GM12878 (cell line): ENCODE data around the gene DIP2B. TPM values are rescaled to one million over a fixed set of nuclear protein-coding genes. Genes with fewer than 3 reads are reported as not detected.

Experiments
- ATAC-seq: fragments of 200-7000 bp; cut with Tn5 transposase; 3 replicates; pipeline ENCODE4 v1.9.1; 2020; ENCODE audit warnings: mild to moderate bottlenecking, moderate library complexity
- BruUV-seq: library from RNA; stranded (reverse); fragments of 400-500 nt; replicated peaks from 2 replicates; lab custom pipeline; 2021; lab: Mats Ljungman, UMichigan
- CTCF ChIA-PET: fragments of 300-600 bp; sonication (Branson Sonifier 250); formaldehyde crosslinking; extraction: SDS; loops from one replicate; lab custom pipeline; 2021; ENCODE audit warnings: inconsistent platforms; lab: Yijun Ruan, JAX
- POLR2A ChIA-PET: fragments of 350-600 bp; formaldehyde crosslinking; extraction: SDS; loops from one replicate; lab custom pipeline; 2021; ENCODE audit warnings: inconsistent platforms; lab: Charles Lee
- RAD21 ChIA-PET: fragments of 300-600 bp; sonication (Branson Sonifier 250); formaldehyde crosslinking; loops from one replicate; lab custom pipeline; 2023; ENCODE audit warnings: antibody characterized with exemption; ENCODE audit not compliant: unreplicated experiment; lab: Charles Lee
- SMC1A ChIA-PET: fragments of 300-600 bp; sonication (Branson Sonifier 250); formaldehyde crosslinking; loops from one replicate; lab custom pipeline; 2023; ENCODE audit not compliant: unreplicated experiment, uncharacterized antibody; lab: Charles Lee
- DNase-seq: peaks from one replicate; pipeline ENCODE4 v3.0.0-alpha.2; 2011; ENCODE audit warnings: low read depth, low spot score
- FAIRE-seq: peaks from 3 replicates; lab custom pipeline; 2011; peaks lifted over from hg19 to GRCh38; lab: Jason Lieb, UNC
- H2AFZ ChIP-seq: 2 replicates; pipeline ENCODE4 v1.6.0; 2011; ENCODE audit warnings: low read depth, low read length, control low read depth; ENCODE audit not compliant: control insufficient read depth
- H3K27ac ChIP-seq: 2 replicates; pipeline ENCODE4 v1.5.1; 2011; ENCODE audit warnings: control low read depth; ENCODE audit not compliant: control insufficient read depth, insufficient read depth
- H3K27me3 ChIP-seq, 2 experiments: replicated peaks in 1 of 2; 2 replicates each; pipeline versions ENCODE4 v1.6.0 to v1.6.1; 2011; ENCODE audit warnings: low read length in 1 of 2; ENCODE audit not compliant: control insufficient read depth in 2 of 2, insufficient read depth in 2 of 2
- H3K36me3 ChIP-seq, 2 experiments: 2 replicates each; pipeline ENCODE4 v1.5.1; 2011; ENCODE audit warnings: low read length in 1 of 2; ENCODE audit not compliant: control insufficient read depth in 2 of 2, insufficient read depth in 2 of 2
- H3K4me1 ChIP-seq: 2 replicates; pipeline ENCODE4 v1.6.1; 2011; ENCODE audit warnings: mild to moderate bottlenecking, low read length, moderate library complexity, mixed read lengths; ENCODE audit not compliant: control insufficient read depth, insufficient read depth
- H3K4me2 ChIP-seq: 2 replicates; pipeline ENCODE4 v1.6.0; 2011; ENCODE audit warnings: control low read depth; ENCODE audit not compliant: control insufficient read depth, insufficient read depth
- H3K4me3 ChIP-seq: fragments of 200-600 bp; sonication (generic); 2 replicates; pipeline ENCODE4 v1.5.1; 2016
- H3K79me2 ChIP-seq: 2 replicates; pipeline ENCODE4 v1.6.0; 2011; ENCODE audit warnings: low read length; ENCODE audit not compliant: control insufficient read depth, insufficient read depth
- H3K9ac ChIP-seq: 2 replicates; pipeline ENCODE4 v1.8.0; 2011; ENCODE audit warnings: low read length, control low read depth, mixed read lengths; ENCODE audit not compliant: control insufficient read depth, insufficient read depth
- H3K9me3 ChIP-seq: replicated peaks from 3 replicates; pipeline ENCODE4 v1.5.1; 2011; ENCODE audit warnings: mild to moderate bottlenecking, low read length; ENCODE audit not compliant: control insufficient read depth, insufficient read depth
- H4K20me1 ChIP-seq: 2 replicates; pipeline ENCODE4 v1.6.0; 2011; ENCODE audit not compliant: control insufficient read depth, insufficient read depth
- BCL11A ChIP-seq: IDR thresholded peaks from 2 replicates; pipeline ENCODE4 v1.6.1; 2011; ENCODE audit warnings: low read depth, low read length
- IKZF1 ChIP-seq: fragments of 450-650 bp; conservative IDR thresholded peaks from 2 replicates; pipeline ENCODE4 v1.6.1; 2017; ENCODE audit warnings: antibody characterized with exemption, mild to moderate bottlenecking
- NBN ChIP-seq: fragments of 450-650 bp; IDR thresholded peaks from 2 replicates; pipeline ENCODE4 v1.6.1; 2016
- NFYA ChIP-seq: IDR thresholded peaks from 2 replicates; pipeline ENCODE4 v1.6.1; 2011; ENCODE audit warnings: low read depth, mild to moderate bottlenecking, low read length, improper control_type of control experiment, borderline replicate concordance
- SPI1 ChIP-seq: IDR thresholded peaks from 2 replicates; pipeline ENCODE4 v1.6.1; 2011; ENCODE audit warnings: low read depth, mild to moderate bottlenecking, low read length, moderate library complexity, borderline replicate concordance; ENCODE audit not compliant: insufficient read depth
- STAT1 ChIP-seq: fragments of 450-650 bp; conservative IDR thresholded peaks from 2 replicates; pipeline ENCODE4 v1.6.1; 2014; ENCODE audit warnings: antibody characterized with exemption, mild to moderate bottlenecking
- ZNF622 ChIP-seq: fragments of 450-650 bp; IDR thresholded peaks from 2 replicates; pipeline ENCODE4 v1.6.1; 2017; ENCODE audit warnings: mild to moderate bottlenecking, inconsistent platforms
- WGBS: methylation state at CpG from one replicate; pipeline ENCODE4 v1.1.6; 2016; ENCODE audit warnings: low lambda C conversion rate; ENCODE audit not compliant: insufficient replicate concordance, insufficient coverage; ENCODE audit errors: missing lambda C conversion rate; 5-methylcytosine and 5-hydroxymethylcytosine counted together
- in situ Hi-C: fragments of 300-500 bp; cut with MboI; formaldehyde crosslinking; loops from 9 replicates; pipeline ENCODE4 v1.14.3; 2018; ENCODE audit warnings: mixed read lengths
- intact Hi-C: fragments of 100-400 bp; cut with micrococcal nuclease; formaldehyde crosslinking; loops from one replicate; pipeline ENCODE4 v1.14.2; 2022; ENCODE audit not compliant: unreplicated experiment
- polyA plus RNA-seq, 11 experiments: library from polyadenylated mRNA; depleted of rRNA in 4 of 11; unstranded in 6 of 11; stranded (reverse) in 5 of 11; fragments of >200 nt; fragmentation: Nextera tagmentation in 4 of 11; fragmentation: Illumina TruSeq in 1 of 11; extraction: Ambion mirVana in 4 of 11; extraction: Trizol in 1 of 11; gene quantifications; 1 replicate in 1 of 11; 2 replicates in 10 of 11; pipeline versions ENCODE4 v1.2.1 to v1.2.3, GENCODE V29; 2011 to 2016; ENCODE audit warnings: inconsistent platforms in 2 of 11, missing spikeins in 2 of 11, low read depth in 1 of 11
- total RNA-seq, 4 experiments: library from RNA; depleted of rRNA in 3 of 4; stranded (reverse); fragments of >200 nt in 3 of 4; fragmentation: Illumina TruSeq in 1 of 4; extraction: Trizol in 1 of 4; gene quantifications; 2 replicates each; pipeline versions ENCODE4 v1.2.1 to v1.2.3, GENCODE V29; 2013 to 2021
- TF ChIP-seq, protein P1 (sequence below): fragments of 150-350 bp; IDR thresholded peaks from 2 replicates; pipeline ENCODE4 v1.6.1; 2016; ENCODE audit warnings: low read depth, low read length

DIP2B gene
- total and polyA plus RNA-seq, 10 of the 15 experiments (the other 5 are each of a cell fraction or from before 2014, with no cell fraction given): 4.5 to 30.0 (median 18.6) TPM

DNA sequence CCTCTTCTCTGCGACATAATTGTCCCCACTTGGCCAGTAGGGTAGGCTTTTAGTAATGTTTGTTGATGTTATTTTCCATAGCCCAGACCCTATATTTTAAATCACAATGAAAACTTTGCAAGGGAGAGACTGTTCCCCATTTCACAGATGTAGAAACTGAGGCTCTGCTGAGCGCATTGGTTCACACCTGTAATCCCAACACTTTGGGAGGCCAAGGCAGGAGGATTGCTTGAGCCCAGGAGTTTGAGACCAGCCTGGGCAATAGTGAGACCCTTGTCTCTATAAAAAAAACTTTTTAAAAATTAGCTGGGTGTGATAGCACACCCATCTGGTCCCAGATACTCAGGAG is 114.8 kb downstream of the DIP2B start:
- Histone ChIP-seq H3K9ac (no peak overlapping the region), H3K36me3 (no peaks in the 10 kb centered on the region), H4K20me1 (0 out of 2 replicates have a peak, but pooled peaks cover 2% of the 10 kb centered on the region), H3K79me2 (peaks cover 21% of the 10 kb centered on the region), H2AFZ (no peak overlapping the region), H3K27ac (no peak overlapping the region), H3K4me1 (peaks cover 12% of the 10 kb centered on the region), H3K4me2 (no peak overlapping the region), H3K4me3 (no peak overlapping the region), H3K27me3 (no peaks in the 10 kb centered on the region), H3K9me3 (no peaks in the 10 kb centered on the region)
- no TSS peak for BruUV-seq
- 89% methylated on average over 2 of the region's 2 CpGs for WGBS
- FAIRE-seq (no peak), ATAC-seq (no peak), DNase-seq (no peak)
- ChIA-PET RAD21 (interaction anchor here (0.6 to 1.2 kb wide), 2 partner anchors 113 to 1628 kb away, joined by 3 read pairs; no protein-coding TSS in a partner anchor), SMC1A (interaction anchor here (0.5 to 2.9 kb wide), 3 partner anchors 24 to 513 kb away, joined by 3 to 21 read pairs (median 4); no protein-coding TSS in a partner anchor), CTCF (interaction anchor here (1.0 to 1.9 kb wide), 2 partner anchors 19 to 110 kb away, joined by 3 to 5 read pairs; no protein-coding TSS in a partner anchor), POLR2A (interaction anchor here (0.5 kb wide), 1 partner anchor 32 kb away, joined by 3 read pairs; no protein-coding TSS in a partner anchor)
- in situ Hi-C loops (no loop called here), intact Hi-C loops (no loop called here)
- TF ChIP-seq ZNF622: no peak
- no peak for TF ChIP-seq NFYA
- TF ChIP-seq SPI1: no peak
- TF ChIP-seq, protein P1, sequence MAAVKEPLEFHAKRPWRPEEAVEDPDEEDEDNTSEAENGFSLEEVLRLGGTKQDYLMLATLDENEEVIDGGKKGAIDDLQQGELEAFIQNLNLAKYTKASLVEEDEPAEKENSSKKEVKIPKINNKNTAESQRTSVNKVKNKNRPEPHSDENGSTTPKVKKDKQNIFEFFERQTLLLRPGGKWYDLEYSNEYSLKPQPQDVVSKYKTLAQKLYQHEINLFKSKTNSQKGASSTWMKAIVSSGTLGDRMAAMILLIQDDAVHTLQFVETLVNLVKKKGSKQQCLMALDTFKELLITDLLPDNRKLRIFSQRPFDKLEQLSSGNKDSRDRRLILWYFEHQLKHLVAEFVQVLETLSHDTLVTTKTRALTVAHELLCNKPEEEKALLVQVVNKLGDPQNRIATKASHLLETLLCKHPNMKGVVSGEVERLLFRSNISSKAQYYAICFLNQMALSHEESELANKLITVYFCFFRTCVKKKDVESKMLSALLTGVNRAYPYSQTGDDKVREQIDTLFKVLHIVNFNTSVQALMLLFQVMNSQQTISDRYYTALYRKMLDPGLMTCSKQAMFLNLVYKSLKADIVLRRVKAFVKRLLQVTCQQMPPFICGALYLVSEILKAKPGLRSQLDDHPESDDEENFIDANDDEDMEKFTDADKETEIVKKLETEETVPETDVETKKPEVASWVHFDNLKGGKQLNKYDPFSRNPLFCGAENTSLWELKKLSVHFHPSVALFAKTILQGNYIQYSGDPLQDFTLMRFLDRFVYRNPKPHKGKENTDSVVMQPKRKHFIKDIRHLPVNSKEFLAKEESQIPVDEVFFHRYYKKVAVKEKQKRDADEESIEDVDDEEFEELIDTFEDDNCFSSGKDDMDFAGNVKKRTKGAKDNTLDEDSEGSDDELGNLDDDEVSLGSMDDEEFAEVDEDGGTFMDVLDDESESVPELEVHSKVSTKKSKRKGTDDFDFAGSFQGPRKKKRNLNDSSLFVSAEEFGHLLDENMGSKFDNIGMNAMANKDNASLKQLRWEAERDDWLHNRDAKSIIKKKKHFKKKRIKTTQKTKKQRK: no peak
- TF ChIP-seq NBN: no peak
- TF ChIP-seq IKZF1: no peak
- no peak for TF ChIP-seq BCL11A
- TF ChIP-seq STAT1: no peak
